RWPE2 (cell line): ENCODE measurements around the gene PRR14L.
"Not testable (repeated sequence)": the region's sequence is repeated elsewhere in the genome, so short reads cannot be mapped to it uniquely, and the experiment has no call there.

Source experiments
- ATAC-seq: fragments of 200-7000 bp; cut with Tn5 transposase; 3 replicates; pipeline ENCODE4 v1.9.1; 2021; ENCODE audit warnings: low read depth
- DNase-seq: peaks from one replicate; pipeline ENCODE4 v3.0.0-alpha.2; 2020; ENCODE audit warnings: low spot score
- H3K27ac ChIP-seq: fragments of 450-650 bp; 2 replicates; pipeline ENCODE4 v1.5.1; 2017; ENCODE audit warnings: mild to moderate bottlenecking; ENCODE audit not compliant: poor library complexity, severe bottlenecking
- H3K27me3 ChIP-seq: fragments of 250-450 bp; sonication (Bioruptor Pico); 2 replicates; pipeline ENCODE4 v1.5.1; 2021; ENCODE audit warnings: mild to moderate bottlenecking, moderate library complexity; ENCODE audit not compliant: insufficient read depth, poor library complexity, severe bottlenecking
- H3K36me3 ChIP-seq: fragments of 250-450 bp; sonication (Bioruptor Pico); 2 replicates; pipeline ENCODE4 v1.5.1; 2020; ENCODE audit warnings: low read depth, mild to moderate bottlenecking, moderate library complexity
- H3K4me1 ChIP-seq: fragments of 250-450 bp; sonication (Bioruptor Pico); 2 replicates; pipeline ENCODE4 v1.5.1; 2021; ENCODE audit warnings: mild to moderate bottlenecking, moderate library complexity; ENCODE audit not compliant: insufficient read depth, poor library complexity, severe bottlenecking
- H3K4me3 ChIP-seq: fragments of 250-450 bp; sonication (Bioruptor Pico); 2 replicates; pipeline ENCODE4 v1.5.1; 2021; ENCODE audit warnings: mild to moderate bottlenecking, moderate library complexity; ENCODE audit not compliant: severe bottlenecking
- H3K9me3 ChIP-seq: fragments of 250-450 bp; sonication (Bioruptor Pico); 2 replicates; pipeline ENCODE4 v1.5.1; 2021; ENCODE audit warnings: mild to moderate bottlenecking, moderate library complexity; ENCODE audit not compliant: severe bottlenecking
- CTCF ChIP-seq: fragments of 450-650 bp; IDR thresholded peaks from one replicate; pipeline ENCODE4 v1.5.1; 2017; ENCODE audit warnings: mild to moderate bottlenecking, moderate library complexity; ENCODE audit not compliant: poor library complexity, severe bottlenecking

The PRR14L gene

GRCh38 chr22:31773416-31773815 is 23.5 kb upstream of the PRR14L start:
- peaks cover 29% of the 10 kb centered on the region for H3K36me3 ChIP-seq
- no peaks in the 10 kb centered on the region for H3K9me3 ChIP-seq

GRCh38 chr22:31768422-31769059 is 18.6 kb upstream of the PRR14L start:
- Histone ChIP-seq H3K27ac (no peak overlapping the region), H3K4me1 (no peaks in the 10 kb centered on the region), H3K27me3 (no peaks in the 10 kb centered on the region), H3K4me3 (no peak overlapping the region), H3K36me3 (peaks cover 51% of the 10 kb centered on the region), H3K9me3 (no peaks in the 10 kb centered on the region)
- no peak for TF ChIP-seq CTCF
- DNase-seq (no peak), ATAC-seq (no peak)

More at GRCh38 chr22:31773416-31773815, 23.5 kb upstream of the PRR14L start:
- no peaks in the 10 kb centered on the region for H3K27me3 ChIP-seq
- DNase-seq = no peak
- no peak overlapping the region for H3K4me3 ChIP-seq
- TF ChIP-seq CTCF = no peak
- ATAC-seq = no peak
- no peak overlapping the region for H3K27ac ChIP-seq
- H3K4me1 ChIP-seq = no peaks in the 10 kb centered on the region

- H3K27ac ChIP-seq = no peak overlapping the region
- no peaks in the 10 kb centered on the region for H3K27me3 ChIP-seq
- DNase-seq = no peak
- peaks cover 52% of the 10 kb centered on the region for H3K36me3 ChIP-seq
- H3K4me3 ChIP-seq = no peak overlapping the region
- no peaks in the 10 kb centered on the region for H3K4me1 ChIP-seq
- no peaks in the 10 kb centered on the region for H3K9me3 ChIP-seq
- no peak for ATAC-seq
- no peak for TF ChIP-seq CTCF
These were observed 14.9 kb upstream of the PRR14L start for GRCh38 chr22:31764785-31765184.

GRCh38 chr22:31758860-31759259 is 8.9 kb upstream of the PRR14L start:
- H3K9me3 ChIP-seq, H3K4me1 ChIP-seq, H3K27me3 ChIP-seq, H3K27ac ChIP-seq, H3K4me3 ChIP-seq, ATAC-seq, DNase-seq: not testable (repeated sequence)
- peaks cover 20% of the 10 kb centered on the region for H3K36me3 ChIP-seq

GRCh38 chr22:31757265-31757664 is 7.3 kb upstream of the PRR14L start:
- peaks cover 8% of the 10 kb centered on the region for H3K4me1 ChIP-seq
- no peak for ATAC-seq
- no peak overlapping the region for H3K4me3 ChIP-seq
- no peak for DNase-seq
- no peaks in the 10 kb centered on the region for H3K27me3 ChIP-seq
- no peaks in the 10 kb centered on the region for H3K9me3 ChIP-seq
- no peak for TF ChIP-seq CTCF
- peaks cover 15% of the 10 kb centered on the region for H3K36me3 ChIP-seq
- H3K27ac ChIP-seq = no peak overlapping the region
